Suppressor macrophage (primary cell): ENCODE data around the gene MEDAG.

Experiments
- DNase-seq, 4 experiments: peaks; one replicate each; pipeline ENCODE4 v3.0.0-alpha.2; 2020 to 2022
- total RNA-seq, 17 experiments: gene quantifications; one replicate each; lab custom pipeline; 2026; ENCODE audit warnings: mixed read lengths in 6 of 17, inconsistent platforms in 3 of 17; lab: John Stamatoyannopoulos, UW

MEDAG gene
- total RNA-seq = 0 to 1.3 (median 0) reads per million in 17 experiments

DNA sequence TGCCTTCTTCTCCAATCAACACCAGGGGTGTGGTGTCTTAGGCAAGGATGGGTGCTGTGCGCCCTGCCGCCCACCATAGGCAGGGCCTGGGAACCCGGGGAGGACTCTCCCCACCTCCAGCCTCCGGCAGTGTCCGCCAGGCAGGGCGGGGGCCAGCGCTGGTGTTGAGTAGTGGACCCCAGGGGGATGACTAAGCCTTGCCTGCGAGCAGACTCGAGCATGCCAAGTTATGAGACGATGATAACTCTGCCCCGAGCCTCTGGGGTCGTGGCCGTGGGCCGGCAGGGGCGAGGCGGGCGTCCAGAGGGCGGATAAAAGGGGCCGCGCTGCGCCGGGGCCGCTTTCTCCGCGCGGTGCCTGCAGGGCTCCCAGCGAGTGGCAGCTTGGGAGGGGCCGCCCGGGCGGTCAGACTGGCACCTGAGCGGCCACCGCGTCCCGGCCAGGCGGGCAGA, at the start of gene MEDAG:
Gene MEDAG, plus strand, starts transcription at position 340 of the 452 bp plus-strand sequence. CDS start 245 bp downstream, outside the sequence.
- no peak for DNase-seq

DNA sequence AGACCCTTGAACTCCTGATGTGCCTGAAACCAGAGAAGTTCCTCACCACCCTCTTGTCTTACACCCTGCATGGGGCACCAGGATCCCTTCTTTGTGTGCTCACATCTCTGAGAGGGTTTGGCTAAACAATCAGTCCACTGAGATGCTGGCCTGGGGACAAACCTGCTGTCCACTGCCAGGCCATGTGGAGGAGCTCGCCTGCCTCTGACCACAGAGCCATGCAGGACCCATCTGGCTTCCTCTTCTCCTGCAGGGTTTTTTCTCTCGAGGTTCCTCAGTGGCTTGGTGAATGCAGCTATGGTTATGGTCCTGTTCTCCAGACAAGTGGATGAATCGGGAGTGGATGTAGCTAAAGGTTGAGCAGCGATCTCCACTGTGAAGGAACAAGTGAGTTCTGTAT, 49.1 kb upstream of the MEDAG start:
- DNase-seq = peak; percentile 35 to 72 (median 64)

DNA sequence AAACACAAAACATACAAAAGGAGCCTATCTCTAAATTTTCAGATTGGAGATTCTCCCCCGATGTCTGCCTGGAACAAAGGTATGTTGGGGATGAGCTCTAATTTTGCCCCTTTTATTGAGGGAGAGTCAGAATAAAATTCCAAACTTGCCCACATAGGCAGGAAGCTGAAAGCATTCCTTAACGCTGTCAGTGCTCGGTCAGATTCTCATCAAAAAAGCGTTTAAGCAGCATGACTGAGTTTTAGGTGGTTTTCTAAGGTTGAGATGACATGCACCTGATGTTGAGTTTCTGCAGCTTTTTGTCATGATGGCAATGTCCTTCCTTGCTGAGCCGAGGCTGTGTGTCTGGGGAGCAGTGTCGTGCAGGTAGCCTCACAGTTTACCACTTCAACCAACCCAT, 48.4 kb upstream of the MEDAG start:
- DNase-seq = no peak

DNA sequence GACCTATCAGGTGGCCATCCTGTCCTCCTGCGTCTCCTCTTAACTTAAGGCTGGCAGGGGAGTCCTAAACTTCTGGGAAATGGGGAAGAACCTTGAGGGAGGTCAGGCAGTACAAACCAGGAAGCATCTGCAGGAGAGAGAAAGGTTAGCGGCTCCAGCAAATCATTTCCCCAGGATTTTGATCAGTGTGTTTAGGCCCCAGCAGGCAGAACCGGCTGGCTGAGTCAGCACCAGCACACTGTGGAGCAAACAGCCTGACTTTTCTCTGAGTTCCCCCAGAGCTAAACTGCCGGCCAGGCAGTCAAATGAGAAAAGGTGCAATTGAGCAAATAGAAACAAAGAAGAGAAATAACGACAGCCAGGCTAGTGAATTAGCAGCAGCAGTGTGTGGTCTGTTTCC, 46.7 kb upstream of the MEDAG start:
- DNase-seq = no peak

DNA sequence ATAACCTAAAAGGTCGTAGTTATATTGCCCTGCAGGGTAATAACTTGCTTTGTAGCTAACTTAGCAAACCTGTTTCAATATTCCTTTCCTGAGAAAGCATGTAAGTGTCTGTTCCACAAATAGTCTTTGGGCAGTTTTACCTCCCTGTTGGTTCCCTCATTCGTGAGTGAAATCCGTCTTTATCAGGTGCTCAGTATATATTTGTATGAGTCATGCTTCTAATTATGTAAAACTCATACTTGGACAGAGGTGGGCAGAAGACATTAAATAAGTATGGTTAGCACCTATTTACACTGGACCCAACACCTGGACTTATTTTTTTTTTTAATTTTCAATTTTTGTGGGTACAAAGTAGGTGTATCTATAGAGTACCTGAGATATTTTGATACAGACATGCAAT, 44.9 kb upstream of the MEDAG start:
- DNase-seq = no peak

DNA sequence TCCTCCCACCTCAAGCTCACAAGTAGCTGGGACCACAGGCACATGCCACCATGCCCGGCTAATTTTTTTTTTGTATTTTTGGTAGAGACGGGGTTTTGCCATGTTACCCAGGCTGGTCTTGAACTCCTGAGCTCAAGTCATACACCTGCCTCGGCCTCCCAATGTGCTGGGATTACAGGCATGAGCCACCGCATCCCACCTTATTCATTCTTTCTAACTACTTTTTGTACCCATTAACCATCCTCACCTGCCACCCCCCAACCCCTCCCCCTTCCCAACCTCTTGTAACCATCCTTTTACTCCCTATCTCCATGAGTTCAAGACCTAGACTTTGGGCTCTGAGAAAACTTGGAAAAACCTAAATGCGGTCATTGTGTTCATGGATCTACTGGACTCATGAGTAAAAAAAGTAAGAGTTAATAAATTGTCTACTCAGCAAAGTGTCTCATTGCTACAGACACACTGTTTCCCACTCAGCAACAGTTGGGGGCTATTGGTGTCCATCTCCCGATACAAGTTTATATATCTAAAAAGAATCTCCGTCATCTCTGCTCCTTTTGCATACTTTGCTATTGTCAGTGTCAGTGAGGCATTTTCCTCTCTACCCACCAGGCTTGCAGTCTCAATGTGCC, 44.1 kb upstream of the MEDAG start:
- no peak for DNase-seq

DNA sequence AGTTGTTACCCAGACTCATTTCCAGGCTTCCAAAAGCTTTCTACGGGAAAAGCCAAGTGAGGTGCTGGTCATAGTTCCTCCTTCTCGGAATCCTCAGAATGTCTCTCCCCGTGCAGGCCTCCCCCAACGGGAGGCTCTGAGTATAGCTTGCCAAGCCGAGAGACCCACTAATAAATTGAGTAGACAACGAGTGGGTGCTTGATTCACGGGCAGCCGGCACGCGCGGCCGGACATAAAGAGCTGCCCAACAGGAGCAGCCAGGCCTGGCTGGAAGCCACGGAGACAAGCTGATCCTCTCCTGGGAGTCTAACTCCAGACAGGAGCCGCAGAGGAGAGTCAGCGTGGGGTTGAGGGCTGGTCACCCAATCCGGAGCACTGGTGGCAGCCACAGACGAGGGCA, 43.4 kb upstream of the MEDAG start:
- peak in 1 of 4 experiments; percentile 16 for DNase-seq

DNA sequence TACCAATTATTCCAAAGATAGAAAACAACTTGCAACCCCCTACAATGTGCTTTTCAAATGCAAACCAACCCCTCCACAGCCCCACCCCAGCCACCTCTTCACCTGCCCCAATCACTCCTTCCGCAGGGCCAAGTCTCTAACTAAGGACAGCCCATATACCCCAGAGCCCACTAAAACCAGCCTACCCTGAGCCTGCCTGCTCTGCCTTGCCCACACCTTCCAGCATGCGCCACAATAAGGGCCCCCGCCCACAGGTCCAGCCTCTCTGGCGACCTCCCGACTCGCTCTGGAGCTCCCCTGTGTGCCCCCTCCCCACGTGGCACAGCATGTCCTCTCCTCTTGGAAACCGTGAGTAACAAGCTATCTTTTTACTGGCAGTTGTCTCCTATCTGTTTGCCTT, 42.8 kb upstream of the MEDAG start:
- DNase-seq = no peak

DNA sequence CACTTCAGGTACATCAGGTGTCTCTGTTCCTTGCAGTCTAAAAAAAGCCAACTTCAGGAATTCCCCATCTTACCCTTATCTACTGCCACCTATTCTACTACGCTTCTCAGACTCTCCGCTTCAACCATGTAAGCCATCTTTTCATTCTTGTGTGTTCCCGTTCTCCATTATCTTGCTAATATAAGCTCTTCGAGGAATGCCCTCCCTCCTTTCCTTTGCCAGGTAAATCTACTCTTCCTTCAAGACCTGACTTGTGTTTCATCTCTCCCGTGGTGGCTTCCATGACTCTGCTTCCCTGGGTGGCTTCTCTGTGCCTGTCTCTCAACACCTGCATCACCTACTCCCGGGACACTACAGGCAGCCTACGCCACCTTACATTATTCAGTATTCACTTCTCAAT, 42.3 kb upstream of the MEDAG start:
- no peak for DNase-seq

DNA sequence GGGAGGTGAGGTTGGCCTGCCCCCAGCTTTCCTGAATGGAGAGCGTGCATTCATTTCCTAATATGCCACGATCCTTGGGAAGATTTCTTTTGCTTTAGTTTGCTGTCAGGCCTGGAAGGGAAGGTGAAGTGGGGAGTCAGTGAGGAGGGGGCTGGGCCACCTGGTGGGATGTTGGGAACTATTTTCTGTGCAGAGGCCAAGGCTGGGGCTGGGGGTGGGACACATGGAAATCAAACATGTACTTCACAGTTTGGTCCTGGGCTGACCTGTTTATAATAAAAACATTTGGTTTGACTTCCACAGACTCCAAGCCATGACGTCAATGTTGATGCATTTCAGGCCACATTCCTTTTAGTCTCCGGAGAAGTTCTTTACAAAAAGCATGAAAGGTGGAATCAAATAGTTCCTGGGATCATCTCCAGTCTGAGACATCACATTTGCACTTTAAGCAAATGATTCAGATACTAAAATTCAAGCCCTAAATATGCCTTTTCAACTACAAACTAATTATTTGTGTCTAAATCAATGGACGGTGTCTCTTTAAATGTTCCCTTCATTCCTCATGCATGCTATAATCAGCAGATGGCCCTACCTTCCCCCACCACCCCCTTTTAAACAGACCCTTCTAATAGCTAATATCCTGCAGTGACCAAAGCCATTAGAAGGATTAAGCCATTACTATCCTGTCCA, 41.5 kb upstream of the MEDAG start:
- DNase-seq = no peak

DNA sequence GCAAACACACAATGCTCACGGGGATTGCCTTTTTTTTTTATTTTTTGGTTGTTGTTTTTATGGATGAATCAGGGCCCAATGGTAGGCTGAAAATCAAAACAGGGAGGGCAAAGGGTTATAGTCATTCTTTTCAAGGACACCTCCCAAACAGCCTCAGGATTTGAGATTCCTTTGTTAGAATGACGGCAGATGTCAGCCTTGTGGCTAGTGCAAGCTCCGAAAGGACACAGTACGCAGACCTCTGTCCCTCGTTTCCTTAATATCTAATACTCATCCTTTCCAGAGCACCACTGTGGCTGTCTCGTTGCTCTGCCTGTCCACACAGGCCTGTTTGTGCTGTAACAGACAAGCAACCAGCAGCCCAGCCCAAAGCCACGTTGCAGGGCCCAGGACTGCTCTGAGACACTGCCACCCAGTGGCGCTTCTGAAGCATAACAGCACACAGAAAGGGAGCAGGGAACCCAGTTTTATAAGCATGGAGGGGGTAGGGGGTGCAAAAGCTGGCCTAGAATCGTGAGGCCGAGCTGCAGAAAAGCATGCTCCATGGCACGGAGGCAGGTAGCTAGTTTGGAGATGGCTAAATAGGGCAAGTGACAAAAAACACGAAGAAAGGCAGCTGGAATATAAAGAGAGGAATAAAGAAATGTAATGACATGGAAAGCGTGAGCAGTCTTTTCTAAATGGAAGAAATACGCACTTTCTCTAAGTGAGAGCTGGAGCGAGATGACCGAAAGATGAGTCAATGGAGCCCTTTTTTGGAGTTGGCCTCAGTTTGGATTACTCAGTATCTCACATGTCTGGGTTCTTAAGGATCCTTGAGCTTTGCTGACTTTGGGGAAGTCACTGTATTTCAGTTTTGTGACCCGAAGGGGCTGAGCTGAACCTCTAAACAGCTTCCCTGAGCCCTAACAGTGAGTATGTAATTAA, 40.7 kb upstream of the MEDAG start:
- DNase-seq = peak; percentile 74 to 90 (median 85)

DNA sequence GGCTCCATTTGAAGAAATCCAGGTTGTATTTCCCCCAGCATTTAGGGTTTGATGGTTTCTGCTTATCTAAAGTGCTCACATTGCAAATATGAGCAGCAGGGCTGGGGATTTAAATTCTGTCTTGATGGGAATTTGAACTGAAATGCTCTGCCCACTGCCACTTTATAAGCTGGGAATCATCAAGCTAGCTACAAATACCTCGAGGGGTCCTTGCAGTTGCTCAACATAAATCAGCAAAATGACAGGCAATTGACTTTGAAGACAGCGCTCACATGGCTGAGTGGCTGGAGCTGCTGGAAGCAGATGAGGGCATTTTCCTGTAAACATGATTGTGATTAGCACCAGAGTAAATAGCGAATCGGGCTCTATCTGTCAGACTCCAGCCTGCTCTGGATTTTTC, 39.4 kb upstream of the MEDAG start:
- DNase-seq = no peak

DNA sequence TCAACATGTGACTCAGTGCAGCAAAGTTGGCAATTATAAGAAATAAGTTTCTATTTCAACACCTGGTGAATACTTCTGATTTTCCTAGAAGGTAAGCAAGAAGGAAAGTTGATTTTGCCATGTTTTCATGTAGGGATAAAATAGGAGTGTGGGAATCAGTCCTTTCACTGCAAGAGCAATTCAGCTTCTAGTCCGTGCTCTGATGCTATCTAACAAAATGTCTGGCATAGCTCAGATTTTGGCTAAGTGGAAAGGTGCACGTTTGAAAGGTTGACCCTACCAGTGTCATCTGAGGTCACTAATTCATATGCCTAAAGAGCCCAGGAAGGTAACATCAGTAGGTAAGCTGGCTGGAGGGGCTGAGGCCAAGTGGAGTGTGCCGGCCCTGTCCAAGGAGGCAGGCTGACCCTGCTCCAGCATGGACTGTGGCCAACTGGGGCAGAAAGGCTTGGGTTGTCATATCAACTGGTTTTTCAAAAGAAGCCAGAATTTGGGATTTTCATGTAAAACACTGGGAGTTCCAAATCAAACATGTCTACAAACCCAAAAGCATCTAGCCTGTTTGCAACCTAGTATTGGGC, 38.9 kb upstream of the MEDAG start:
- no peak for DNase-seq

DNA sequence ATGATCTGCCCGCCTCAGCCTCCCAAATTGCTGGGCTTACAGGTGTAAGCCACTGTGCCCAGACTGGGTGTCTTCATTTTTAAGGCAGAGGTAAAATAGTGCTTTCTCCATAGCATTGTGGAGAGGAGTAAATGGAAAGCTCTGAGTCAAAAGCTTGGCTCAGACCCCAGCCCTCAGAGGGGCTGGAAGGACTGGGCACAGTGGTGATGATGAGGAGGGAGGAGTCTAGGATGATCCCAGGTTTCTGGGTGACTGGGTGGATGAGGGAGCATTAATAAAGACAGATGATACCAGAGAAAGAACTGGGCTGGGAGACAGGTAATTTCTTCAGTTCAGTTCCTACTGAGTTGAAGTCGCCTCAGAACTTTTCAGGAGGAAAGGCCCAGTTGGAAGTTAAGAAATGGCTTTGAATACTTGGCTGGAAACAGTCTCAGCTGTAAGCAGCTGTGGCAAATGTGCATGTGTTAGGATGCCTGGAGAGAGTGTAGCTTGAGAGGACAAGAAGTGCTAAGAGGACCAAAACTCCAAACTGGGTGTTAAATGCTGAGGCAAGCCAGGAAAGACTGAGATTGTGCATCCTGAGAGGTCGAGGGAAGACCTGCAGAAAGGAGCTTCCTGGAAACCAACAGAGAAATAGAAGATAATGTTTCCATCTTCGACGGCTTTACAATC, 37.1 kb upstream of the MEDAG start:
- DNase-seq = no peak

DNA sequence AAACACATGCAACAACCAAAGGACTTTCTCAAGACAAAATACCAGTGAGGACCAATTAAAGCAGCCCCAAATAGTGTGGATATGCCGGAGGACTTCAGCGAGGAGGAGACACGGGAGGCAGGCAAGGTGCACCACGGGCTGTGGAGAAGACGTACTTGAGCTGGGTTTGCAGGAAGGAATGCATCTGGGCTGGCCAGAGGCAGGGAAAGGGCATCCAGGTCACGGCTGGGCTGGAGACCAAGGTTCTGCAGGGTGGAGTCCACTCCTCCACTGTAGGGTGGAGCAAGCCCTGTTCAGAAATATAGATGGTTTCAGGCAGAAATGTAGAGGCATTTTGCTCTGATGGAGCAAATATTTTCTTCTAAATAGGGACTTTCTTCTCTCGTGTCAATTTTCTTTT, 36.6 kb upstream of the MEDAG start:
- no peak for DNase-seq

DNA sequence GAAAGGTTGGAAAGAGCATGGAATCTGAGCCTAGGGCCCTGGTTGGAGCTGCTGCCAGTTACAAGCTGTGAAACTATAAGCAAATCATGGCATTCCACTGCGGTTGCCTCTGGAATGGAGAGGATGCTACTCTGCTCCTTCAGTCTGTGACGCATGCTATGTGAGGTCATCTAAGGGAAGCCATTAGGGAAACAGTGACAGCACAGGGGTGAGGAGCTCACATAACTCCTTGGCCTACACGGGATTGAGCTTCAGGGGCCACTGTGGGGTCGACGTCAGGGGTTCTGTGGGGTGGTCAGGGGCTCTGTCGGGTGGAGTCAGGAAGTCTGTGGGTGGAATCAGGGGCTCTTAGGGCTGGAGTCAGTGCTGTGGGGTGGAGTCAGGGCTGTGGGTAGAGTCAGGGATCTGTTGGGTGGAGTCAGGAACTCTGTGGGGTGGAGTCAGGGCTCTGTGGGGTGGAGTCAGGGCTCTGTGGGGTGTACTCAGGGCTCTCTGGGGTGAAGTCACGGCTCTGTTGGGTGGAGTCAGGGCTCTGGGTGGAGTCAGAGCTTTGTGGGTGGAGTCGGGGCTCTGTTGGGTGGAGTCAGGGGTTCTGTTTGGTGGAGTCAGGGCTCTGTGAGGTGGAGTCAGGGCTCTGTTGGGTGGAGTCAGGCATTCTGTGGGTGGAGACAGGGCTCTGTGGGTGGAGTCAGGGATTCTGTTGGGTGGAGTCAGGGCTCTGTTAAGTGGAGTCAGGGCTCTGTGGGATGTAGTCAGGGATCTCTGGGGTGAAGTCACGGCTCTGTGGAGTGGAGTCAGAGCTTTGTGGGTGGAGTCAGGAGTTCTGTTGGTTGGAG, 35.8 kb upstream of the MEDAG start:
- peak; percentile 58 to 59 (median 58) for DNase-seq

DNA sequence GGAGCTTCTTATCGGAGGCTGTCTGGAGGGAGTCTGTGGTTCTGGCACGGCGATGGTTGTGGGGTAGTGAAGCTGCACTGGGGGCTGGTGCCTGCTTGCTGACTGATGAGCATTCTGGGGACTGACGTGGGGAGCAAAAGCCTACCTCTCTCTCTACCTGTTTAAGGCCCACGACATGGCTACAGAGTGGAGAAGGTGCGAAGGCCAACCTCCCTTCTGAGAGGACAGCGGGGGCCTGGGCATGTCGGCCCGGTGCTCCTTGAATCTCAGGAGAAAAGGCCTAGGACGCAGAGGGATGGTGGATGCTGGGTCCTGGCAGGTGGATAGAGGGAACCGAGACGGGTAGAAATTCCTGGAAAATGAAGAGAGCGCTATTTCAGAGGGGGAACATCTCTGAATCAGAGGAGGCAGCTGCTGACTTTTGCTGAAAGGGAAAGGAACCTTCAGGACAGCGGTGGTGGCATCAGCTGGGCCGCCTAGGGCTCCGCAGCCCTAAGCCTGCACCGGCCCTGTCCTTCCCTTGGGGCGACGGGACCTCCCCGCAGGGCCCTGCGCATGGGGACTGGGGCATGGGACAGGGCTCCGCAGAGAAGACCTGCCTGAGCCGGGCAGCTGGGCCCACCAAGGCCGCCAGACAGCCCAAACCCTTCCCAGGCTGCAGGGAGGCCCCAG, 35.0 kb upstream of the MEDAG start:
- no peak for DNase-seq

DNA sequence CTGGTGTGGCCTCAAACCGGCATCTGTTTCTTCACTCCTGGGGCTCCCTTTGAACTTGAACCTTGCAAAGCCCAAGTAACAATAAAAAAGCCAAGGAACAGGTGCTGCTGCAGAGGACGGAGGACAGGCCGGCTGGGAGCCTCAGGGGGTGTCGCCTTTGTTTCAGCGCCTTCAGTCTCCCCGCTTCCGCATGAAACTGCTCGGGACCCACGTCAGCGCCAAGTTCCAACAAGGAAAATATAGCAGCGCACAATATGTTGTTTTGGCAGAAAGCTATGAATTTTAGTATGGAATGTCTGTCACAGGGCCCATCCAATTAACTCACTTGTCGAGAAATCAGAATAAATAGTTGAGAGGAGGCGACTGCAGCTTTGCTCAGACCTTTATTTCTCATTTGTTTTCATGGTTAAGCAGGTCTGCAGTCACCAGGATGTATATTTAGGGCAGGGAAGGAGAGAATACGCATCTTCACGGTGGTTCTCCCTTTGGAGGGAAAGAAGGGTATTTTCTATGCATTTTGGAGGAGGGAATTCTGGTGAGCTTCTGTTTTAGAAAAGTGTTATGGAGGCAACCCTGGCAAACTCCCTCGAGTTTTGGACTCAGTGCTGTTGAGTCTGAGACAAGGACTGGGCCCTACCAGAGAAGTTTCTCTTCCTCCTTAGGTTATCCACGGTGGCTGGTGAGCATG, 34.3 kb upstream of the MEDAG start:
- DNase-seq = peak in 2 of 4 experiments; percentile 37 to 43

DNA sequence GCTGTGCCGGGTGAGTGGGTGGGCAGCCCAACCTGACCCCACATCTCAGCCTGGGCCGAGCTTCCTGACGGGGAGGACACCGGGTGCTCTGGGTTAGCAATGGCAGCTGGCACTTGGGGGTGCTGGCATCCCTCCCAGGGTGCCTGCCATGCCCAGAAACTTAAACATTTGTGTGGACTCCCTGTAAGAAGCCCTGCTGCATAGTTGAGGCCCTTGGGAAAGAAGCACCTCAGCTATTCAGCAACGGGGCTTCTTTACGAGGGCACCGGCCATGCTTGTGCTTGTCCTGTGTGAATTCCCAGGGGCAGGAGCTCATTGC, 33.8 kb upstream of the MEDAG start:
- peak in 1 of 4 experiments; percentile 44 for DNase-seq
